ENCODE data around the gene CDC42EP3.

- TF ChIP-seq POLR2A (IDR thresholded peaks at IDR 0.05) = no peak
- TF ChIP-seq CTCF (IDR thresholded peaks at IDR 0.05) = no peak
These were observed 8.1 kb downstream of the CDC42EP3 start for GRCh38 chr2:37663390-37663789.

Data from thyroid gland (tissue), 4 donors.